ENCODE results near the gene DEXI. TPM values are rescaled to one million over a fixed set of nuclear protein-coding genes. Genes with fewer than 3 reads are reported as not detected.
A peak's percentile ranks its signal among the peaks of the same experiment; 100 is the strongest.
"Not testable (repeated sequence)": the region's sequence is repeated elsewhere in the genome, so short reads cannot be mapped to it uniquely, and the experiment has no call there.

Gene DEXI
- total RNA-seq, 2 experiments from 2014 or later, result 24.2 to 24.7 TPM

DNA sequence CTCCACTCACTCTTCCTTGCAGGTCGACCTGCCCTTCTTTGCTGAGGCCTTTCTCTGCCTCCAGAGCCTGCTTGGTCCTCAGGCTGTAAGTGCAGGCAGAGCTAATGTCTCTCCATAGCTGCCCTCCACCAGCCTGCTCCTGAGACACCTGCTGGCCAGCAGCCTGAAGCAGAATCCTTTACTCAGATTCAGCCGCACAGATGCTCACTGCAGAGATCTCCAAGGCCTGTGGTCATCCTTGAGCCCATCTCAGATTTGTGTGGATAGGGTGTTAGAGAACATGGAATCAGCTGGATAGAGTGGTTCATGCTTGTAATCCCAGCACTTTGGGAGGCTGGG is 11.5 kb downstream of the DEXI start:
- no peak overlapping the region for H3K27ac Mint-ChIP-seq
- peaks cover 31% of the 10 kb centered on the region for H3K4me1 Mint-ChIP-seq
- H3K9me3 Mint-ChIP-seq, result no peaks in the 10 kb centered on the region
- DNase-seq, result no peak
- ChIA-PET POLR2A (no interaction called here), CTCF (no interaction called here)
- no peaks in the 10 kb centered on the region for H3K27me3 Mint-ChIP-seq
- H3K4me3 Mint-ChIP-seq, result no peak overlapping the region
- peaks cover 20% of the 10 kb centered on the region for H3K36me3 Mint-ChIP-seq (ENCODE audit: low read depth)

- ChIA-PET CTCF (no interaction called here), POLR2A (no interaction called here)
- no peaks in the 10 kb centered on the region for H3K9me3 Mint-ChIP-seq
- peaks cover 26% of the 10 kb centered on the region for H3K4me1 Mint-ChIP-seq
- peak overlapping the region; percentile 32 for H3K27ac Mint-ChIP-seq
- DNase-seq, result no peak
- H3K4me3 Mint-ChIP-seq, result no peak overlapping the region
- no peaks in the 10 kb centered on the region for H3K27me3 Mint-ChIP-seq
- H3K36me3 Mint-ChIP-seq (ENCODE audit: low read depth), result peaks cover 16% of the 10 kb centered on the region
Measured at GRCh38 chr16:10929853-10930754, 12.2 kb downstream of the DEXI start.

DNA sequence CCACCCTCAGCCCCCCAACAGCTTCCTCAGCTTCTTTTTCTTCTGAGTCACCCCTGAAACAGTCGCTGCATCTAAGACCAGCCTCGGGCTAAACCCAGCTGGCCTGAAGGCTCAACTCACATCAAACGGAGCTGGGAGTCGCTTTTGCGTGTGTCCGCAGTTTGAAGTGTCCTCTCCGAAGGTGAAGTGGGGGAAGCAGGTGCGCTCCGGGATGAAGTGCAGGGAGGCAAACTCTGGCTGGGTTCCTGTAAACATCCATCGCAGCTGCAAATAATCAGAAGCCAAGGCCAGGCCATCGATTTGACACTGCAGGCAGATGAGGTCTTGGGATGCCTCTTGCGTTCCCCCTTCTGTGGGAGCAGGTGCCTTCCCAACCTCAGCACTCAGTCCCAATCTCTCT is 13.2 kb downstream of the DEXI start:
- CTCF ChIA-PET, H3K4me3 Mint-ChIP-seq, H3K9me3 Mint-ChIP-seq, DNase-seq, H3K27me3 Mint-ChIP-seq, H3K27ac Mint-ChIP-seq: not testable (repeated sequence)
- H3K4me1 Mint-ChIP-seq, result peaks cover 16% of the 10 kb centered on the region
- POLR2A ChIA-PET, result interaction anchor here (1.7 kb wide), 1 partner anchor 11 kb away, joined by 6 read pairs; no protein-coding TSS in a partner anchor
- H3K36me3 Mint-ChIP-seq (ENCODE audit: low read depth), result peaks cover 22% of the 10 kb centered on the region

GRCh38 chr16:10927497-10928112 is 14.7 kb downstream of the DEXI start:
- Mint-ChIP-seq H3K9me3 (no peaks in the 10 kb centered on the region), H3K36me3 (ENCODE audit: low read depth) (peaks cover 32% of the 10 kb centered on the region), H3K27me3 (no peaks in the 10 kb centered on the region), H3K4me1 (peaks cover 4% of the 10 kb centered on the region), H3K27ac (no peak overlapping the region), H3K4me3 (no peak overlapping the region)
- ChIA-PET CTCF (interaction anchor here (0.5 to 1.2 kb wide), 3 partner anchors 9 to 191 kb away, joined by 3 to 5 read pairs (median 3); partner anchors contain the start of gene DEXI), POLR2A (interaction anchor here (1.7 to 2.1 kb wide), 2 partner anchors 10 to 13 kb away, joined by 6 to 11 read pairs; no protein-coding TSS in a partner anchor)
- no peak for DNase-seq

- DNase-seq, result no peak
- no peaks in the 10 kb centered on the region for H3K9me3 Mint-ChIP-seq
- H3K36me3 Mint-ChIP-seq (ENCODE audit: low read depth), result peaks cover 35% of the 10 kb centered on the region
- CTCF ChIA-PET, result interaction anchor here (1.2 kb wide), 2 partner anchors 8 to 15 kb away, joined by 3 read pairs; partner anchors contain the start of gene DEXI
- no peak overlapping the region for H3K27ac Mint-ChIP-seq
- peaks cover 4% of the 10 kb centered on the region for H3K4me1 Mint-ChIP-seq
- POLR2A ChIA-PET, result interaction anchor here (2.1 kb wide), 1 partner anchor 11 kb away, joined by 11 read pairs; no protein-coding TSS in a partner anchor
- H3K27me3 Mint-ChIP-seq, result no peaks in the 10 kb centered on the region
- H3K4me3 Mint-ChIP-seq, result no peak overlapping the region
Measured at GRCh38 chr16:10926867-10927266, 15.4 kb downstream of the DEXI start.

GRCh38 chr16:10926094-10926493 is 16.2 kb downstream of the DEXI start:
- CTCF ChIA-PET, result interaction anchor here (1.2 kb wide), 2 partner anchors 8 to 16 kb away, joined by 3 read pairs; partner anchors contain the start of gene DEXI
- Mint-ChIP-seq H3K36me3 (ENCODE audit: low read depth) (peaks cover 38% of the 10 kb centered on the region), H3K4me1 (peaks cover 4% of the 10 kb centered on the region), H3K9me3 (no peaks in the 10 kb centered on the region), H3K4me3 (no peak overlapping the region), H3K27me3 (no peaks in the 10 kb centered on the region), H3K27ac (no peak overlapping the region)
- no peak for DNase-seq
- POLR2A ChIA-PET, result interaction anchor here (1.1 to 2.1 kb wide), 2 partner anchors 10 to 11 kb away, joined by 4 to 11 read pairs; no protein-coding TSS in a partner anchor

GRCh38 chr16:10925285-10925684 is 17.0 kb downstream of the DEXI start:
- H3K4me1 Mint-ChIP-seq, CTCF ChIA-PET, H3K9me3 Mint-ChIP-seq, H3K4me3 Mint-ChIP-seq, DNase-seq, H3K27ac Mint-ChIP-seq, H3K27me3 Mint-ChIP-seq: not testable (repeated sequence)
- POLR2A ChIA-PET, result interaction anchor here (2.1 kb wide), 1 partner anchor 12 kb away, joined by 11 read pairs; no protein-coding TSS in a partner anchor
- H3K36me3 Mint-ChIP-seq (ENCODE audit: low read depth), result peaks cover 38% of the 10 kb centered on the region

DNA sequence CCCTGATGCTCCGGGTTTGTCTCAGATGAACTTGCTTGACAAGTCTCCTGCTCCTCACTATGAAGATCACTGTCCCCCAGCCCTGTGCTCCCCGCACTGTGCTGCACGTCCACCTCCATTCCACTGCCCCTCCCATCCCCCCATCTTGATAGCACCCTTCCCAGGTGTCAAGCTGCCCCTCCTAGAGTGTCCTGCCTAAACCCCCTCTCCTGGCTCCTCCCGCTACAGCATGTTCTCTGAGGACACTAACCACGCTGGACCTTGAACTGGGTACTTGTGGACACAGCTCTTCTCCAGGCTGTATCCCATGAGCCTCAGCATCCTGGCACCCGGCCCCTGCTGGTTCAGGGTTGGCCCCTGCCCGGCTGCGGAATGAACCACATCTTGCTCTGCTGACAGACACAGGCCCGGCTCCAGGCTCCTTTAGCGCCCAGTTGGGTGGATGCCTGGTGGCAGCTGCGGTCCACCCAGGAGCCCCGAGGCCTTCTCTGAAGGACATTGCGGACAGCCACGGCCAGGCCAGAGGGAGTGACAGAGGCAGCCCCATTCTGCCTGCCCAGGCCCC is 18.5 kb downstream of the DEXI start:
- no peak for DNase-seq
- POLR2A ChIA-PET, result interaction anchor here (1.6 kb wide), 1 partner anchor 14 kb away, joined by 3 read pairs; no protein-coding TSS in a partner anchor
- Mint-ChIP-seq H3K9me3 (no peaks in the 10 kb centered on the region), H3K27me3 (no peaks in the 10 kb centered on the region), H3K4me3 (no peak overlapping the region), H3K4me1 (peaks cover 2% of the 10 kb centered on the region), H3K36me3 (ENCODE audit: low read depth) (peaks cover 42% of the 10 kb centered on the region), H3K27ac (no peak overlapping the region)
- CTCF ChIA-PET, result interaction anchor here (0.8 kb wide), 1 partner anchor 409 kb away, joined by 3 read pairs; no protein-coding TSS in a partner anchor

DNA sequence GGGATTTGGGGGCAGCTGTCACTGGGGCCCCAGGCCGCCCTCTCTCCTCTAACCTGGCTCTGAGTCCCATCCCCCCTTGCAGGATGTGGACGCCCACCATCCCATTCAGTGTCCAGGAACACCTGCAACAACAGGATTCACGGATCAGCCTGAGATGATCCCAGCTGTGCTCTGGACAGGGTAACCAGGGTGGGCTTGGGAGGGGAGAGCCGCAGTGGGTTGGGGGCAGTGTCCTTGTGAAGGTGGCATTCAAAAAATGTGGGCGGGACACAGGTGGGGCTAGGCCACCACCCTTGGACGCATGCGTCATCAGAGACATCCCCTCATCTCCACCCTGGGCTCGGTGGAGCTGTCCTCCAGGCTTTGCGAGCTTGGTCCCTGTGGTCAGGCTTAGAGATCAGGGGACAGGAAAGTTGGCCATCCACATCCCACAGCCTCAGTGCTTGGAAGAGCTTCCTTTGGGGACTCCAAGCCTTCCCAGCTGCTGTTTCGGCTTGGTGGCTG is 19.1 kb downstream of the DEXI start:
- no peak for DNase-seq
- ChIA-PET POLR2A (interaction anchor here (1.2 to 1.6 kb wide), 3 partner anchors 13 to 19 kb away, joined by 3 to 5 read pairs (median 3); partner anchors contain the start of gene DEXI), CTCF (interaction anchor here (0.8 kb wide), 1 partner anchor 408 kb away, joined by 3 read pairs; no protein-coding TSS in a partner anchor)
- Mint-ChIP-seq H3K27ac (no peak overlapping the region), H3K36me3 (ENCODE audit: low read depth) (peaks cover 42% of the 10 kb centered on the region), H3K9me3 (no peaks in the 10 kb centered on the region), H3K27me3 (no peaks in the 10 kb centered on the region), H3K4me1 (peaks cover 4% of the 10 kb centered on the region), H3K4me3 (no peak overlapping the region)

GRCh38 chr16:10922328-10923145 is 19.7 kb downstream of the DEXI start:
- DNase-seq, result no peak
- H3K27me3 Mint-ChIP-seq, result no peaks in the 10 kb centered on the region

DNA sequence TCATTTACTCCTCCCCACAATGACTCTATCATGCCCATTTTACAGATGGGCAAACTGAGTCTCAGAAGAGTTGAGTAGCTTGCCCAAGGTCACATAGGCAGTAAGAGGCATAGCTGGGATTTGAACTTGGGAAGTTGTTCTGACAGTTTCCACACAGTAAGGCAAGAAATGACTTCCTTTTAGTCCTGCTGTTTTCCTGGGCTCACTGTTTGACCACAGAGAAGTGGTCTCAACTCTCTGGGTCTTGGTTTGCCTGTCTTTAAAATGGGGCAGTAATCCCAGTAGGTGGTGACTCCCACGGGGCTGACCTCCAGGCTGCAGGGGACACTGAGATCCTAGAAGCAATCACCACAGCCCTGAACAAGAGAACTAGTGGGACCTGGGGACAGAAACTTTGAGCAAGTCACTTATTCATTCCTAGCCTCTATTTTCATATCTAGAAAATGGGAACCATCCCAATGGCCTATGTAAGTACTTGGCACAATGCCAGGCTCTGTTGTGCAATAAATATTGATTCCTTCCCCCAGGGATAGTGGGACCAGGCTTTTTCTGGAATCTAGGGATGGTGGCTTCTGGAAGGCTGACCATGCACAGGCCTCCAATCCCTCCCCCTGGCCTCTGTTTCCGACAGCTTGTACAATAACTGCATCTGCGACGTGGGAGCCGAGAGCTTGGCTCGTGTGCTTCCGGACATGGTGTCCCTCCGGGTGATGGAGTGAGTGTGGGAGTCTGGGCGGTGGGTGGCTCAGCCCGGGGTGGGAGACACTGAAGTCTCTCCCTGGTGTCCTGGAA is 20.5 kb downstream of the DEXI start:
- Mint-ChIP-seq H3K27me3 (no peaks in the 10 kb centered on the region), H3K4me3 (no peak overlapping the region), H3K27ac (no peak overlapping the region), H3K9me3 (no peaks in the 10 kb centered on the region), H3K36me3 (ENCODE audit: low read depth) (peaks cover 40% of the 10 kb centered on the region), H3K4me1 (peaks cover 4% of the 10 kb centered on the region)
- ChIA-PET CTCF (interaction anchor here (1.1 kb wide), 1 partner anchor 407 kb away, joined by 4 read pairs; no protein-coding TSS in a partner anchor), POLR2A (interaction anchor here (1.1 to 1.2 kb wide), 4 partner anchors 15 to 45 kb away, joined by 3 to 5 read pairs (median 3); partner anchors contain the start of genes CIITA and DEXI)
- no peak for DNase-seq

More at GRCh38 chr16:10922328-10923145, 19.7 kb downstream of the DEXI start:
- Mint-ChIP-seq H3K9me3 (no peaks in the 10 kb centered on the region), H3K4me3 (no peak overlapping the region), H3K4me1 (peaks cover 4% of the 10 kb centered on the region), H3K27ac (no peak overlapping the region), H3K36me3 (ENCODE audit: low read depth) (peaks cover 39% of the 10 kb centered on the region)
- ChIA-PET CTCF (no interaction called here), POLR2A (interaction anchor here (1.1 to 1.2 kb wide), 3 partner anchors 14 to 20 kb away, joined by 3 to 5 read pairs (median 3); partner anchors contain the start of gene DEXI)
